CD4-positive, CD25-positive, alpha-beta regulatory T cell (primary cell): ENCODE measurements around the gene KSR2. TPM values are rescaled to one million over a fixed set of nuclear protein-coding genes. Genes with fewer than 3 reads are reported as not detected.

Experiments used
- ATAC-seq, 2 donors: fragments of 150-1000 bp; cut with Tn5 transposase; one replicate each; pipeline ENCODE4 v1.10.0; 2021; ENCODE audit warnings: low read depth in 2 of 2, moderate number of reproducible peaks in 2 of 2, moderate library complexity in 1 of 2
- DNase-seq, 3 donors: peaks; one replicate each; pipeline versions ENCODE4 v3.0.0 to v3.0.0-alpha.2; 2012 to 2022; ENCODE audit warnings: mixed read lengths in 1 of 3
- H3K27ac ChIP-seq: one replicate; pipeline ENCODE4 v1.7.0; 2013; ENCODE audit warnings: mild to moderate bottlenecking, low read length; ENCODE audit not compliant: insufficient read depth, poor library complexity, severe bottlenecking
- H3K27me3 ChIP-seq: one replicate; pipeline ENCODE4 v1.7.0; 2013; ENCODE audit warnings: low read length; ENCODE audit not compliant: control insufficient read depth, insufficient read depth
- H3K36me3 ChIP-seq: one replicate; pipeline ENCODE4 v1.7.0; 2013; ENCODE audit warnings: mild to moderate bottlenecking, low read length, moderate library complexity; ENCODE audit not compliant: control insufficient read depth, insufficient read depth
- H3K4me1 ChIP-seq: 2 replicates; pipeline ENCODE4 v1.7.0; 2013; ENCODE audit warnings: mild to moderate bottlenecking, low read length; ENCODE audit not compliant: insufficient read depth, control insufficient read depth, poor library complexity, severe bottlenecking
- H3K4me3 ChIP-seq: one replicate; pipeline ENCODE4 v1.7.0; 2013; ENCODE audit warnings: low read depth, mild to moderate bottlenecking, low read length, moderate library complexity
- H3K9me3 ChIP-seq, 2 experiments: 1 replicate in 1 of 2; 2 replicates in 1 of 2; pipeline ENCODE4 v1.7.0; 2013; ENCODE audit warnings: low read length in 2 of 2, mild to moderate bottlenecking in 1 of 2, moderate library complexity in 1 of 2; ENCODE audit not compliant: control insufficient read depth in 2 of 2
- H3K27ac Mint-ChIP-seq, 3 donors: one replicate each; pipeline ENCODE4 v1.8.0; 2020 to 2022; ENCODE audit warnings: mild to moderate bottlenecking in 3 of 3, mixed read lengths in 3 of 3, moderate library complexity in 2 of 3
- H3K27me3 Mint-ChIP-seq: one replicate; pipeline ENCODE4 v1.8.0; 2022; ENCODE audit warnings: mild to moderate bottlenecking, mixed read lengths
- H3K36me3 Mint-ChIP-seq: one replicate; pipeline ENCODE4 v1.8.0; 2020; ENCODE audit warnings: mixed read lengths
- H3K4me1 Mint-ChIP-seq, 4 donors: one replicate each; pipeline ENCODE4 v1.8.0; 2020 to 2022; ENCODE audit warnings: mixed read lengths in 4 of 4, mild to moderate bottlenecking in 1 of 4
- H3K4me3 Mint-ChIP-seq, 4 donors: one replicate each; pipeline ENCODE4 v1.8.0; 2020 to 2022; ENCODE audit warnings: mild to moderate bottlenecking in 4 of 4, mixed read lengths in 4 of 4, moderate library complexity in 3 of 4
- H3K9me3 Mint-ChIP-seq, 7 donors: one replicate each; pipeline ENCODE4 v1.8.0; 2020 to 2022; ENCODE audit warnings: mixed read lengths in 7 of 7, mild to moderate bottlenecking in 3 of 7, moderate library complexity in 2 of 7
- polyA plus RNA-seq, 4 donors: library from polyadenylated mRNA; unstranded; fragments of 300-500 nt; fragmentation: Illumina TruSeq; gene quantifications; one replicate each; pipeline ENCODE4 v1.2.3, GENCODE V29; 2021
- total RNA-seq: library from RNA; stranded (reverse); gene quantifications from one replicate; pipeline ENCODE4 v1.2.3, GENCODE V29; 2022

The KSR2 gene
- total and polyA plus RNA-seq, 5 donors from 2014 or later: 0.20 TPM; not detected in 4

GRCh38 chr12:117567644-117568216 is 401.1 kb downstream of the KSR2 start:
- H3K4me1 Mint-ChIP-seq: no peaks in the 10 kb centered on the region
- no peaks in the 10 kb centered on the region for H3K27me3 ChIP-seq
- H3K4me1 ChIP-seq: no peaks in the 10 kb centered on the region
- H3K9me3 Mint-ChIP-seq: peaks cover 0 to 4% (median 2%) of the 10 kb centered on the region in 7 donors
- no peaks in the 10 kb centered on the region for H3K36me3 ChIP-seq
- H3K9me3 ChIP-seq: no peaks in the 10 kb centered on the region
- H3K4me3 Mint-ChIP-seq: no peak overlapping the region
- DNase-seq (no peak), ATAC-seq (no peak)
- no peaks in the 10 kb centered on the region for H3K36me3 Mint-ChIP-seq
- no peak overlapping the region for H3K27ac Mint-ChIP-seq
- H3K4me3 ChIP-seq: no peak overlapping the region
- H3K27ac ChIP-seq: no peak overlapping the region
- H3K27me3 Mint-ChIP-seq: no peaks in the 10 kb centered on the region

DNA sequence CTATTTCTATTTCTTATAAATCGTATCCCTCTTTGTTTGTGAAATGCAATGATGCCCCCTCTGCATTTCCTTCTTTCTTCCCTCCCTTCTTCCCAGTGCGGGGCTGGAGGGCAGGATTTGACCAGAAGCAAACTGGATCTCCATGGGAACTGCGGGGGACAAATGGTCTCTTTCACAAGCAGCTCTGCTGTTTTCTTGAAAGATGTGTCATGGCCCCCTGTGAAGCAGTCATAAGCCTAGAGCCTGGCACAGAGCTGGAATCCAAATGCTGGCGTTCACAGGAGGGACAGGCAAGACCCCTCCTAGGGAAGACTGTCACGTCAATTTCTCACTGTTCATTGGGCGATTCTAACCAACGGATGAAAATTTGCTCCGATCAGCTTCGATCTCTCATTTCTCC is 403.9 kb downstream of the KSR2 start:
- H3K4me3 Mint-ChIP-seq: no peak overlapping the region
- no peak overlapping the region for H3K27ac Mint-ChIP-seq
- Histone ChIP-seq H3K9me3 (no peaks in the 10 kb centered on the region), H3K4me3 (no peak overlapping the region), H3K4me1 (no peaks in the 10 kb centered on the region), H3K27ac (no peak overlapping the region), H3K27me3 (no peaks in the 10 kb centered on the region), H3K36me3 (no peaks in the 10 kb centered on the region)
- DNase-seq (no peak), ATAC-seq (no peak)
- H3K4me1 Mint-ChIP-seq: no peaks in the 10 kb centered on the region
- no peaks in the 10 kb centered on the region for H3K27me3 Mint-ChIP-seq
- peaks cover 0 to 4% (median 0%) of the 10 kb centered on the region in 7 donors for H3K9me3 Mint-ChIP-seq
- no peaks in the 10 kb centered on the region for H3K36me3 Mint-ChIP-seq

DNA sequence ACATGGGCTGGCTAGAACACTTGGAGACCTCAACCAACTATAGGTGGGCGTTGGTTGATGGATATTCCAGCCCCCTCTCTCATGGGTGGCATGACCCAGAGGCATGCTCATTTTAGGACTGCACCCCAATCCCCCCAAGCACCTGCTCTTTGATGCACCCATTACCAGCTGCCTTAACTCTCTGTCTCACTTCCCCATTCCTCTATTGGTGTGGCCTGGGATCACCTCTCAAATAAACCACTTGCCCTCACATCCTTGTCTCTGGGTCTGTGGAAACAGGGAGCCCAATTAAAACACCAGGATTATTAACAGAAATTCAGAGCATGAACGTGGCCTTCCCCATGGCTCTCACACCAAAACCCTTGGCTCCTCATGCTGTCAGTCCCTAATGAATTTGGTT is 405.1 kb downstream of the KSR2 start:
- Histone ChIP-seq H3K9me3 (no peaks in the 10 kb centered on the region), H3K36me3 (no peaks in the 10 kb centered on the region), H3K4me3 (no peak overlapping the region), H3K4me1 (no peaks in the 10 kb centered on the region), H3K27me3 (no peaks in the 10 kb centered on the region), H3K27ac (no peak overlapping the region)
- ATAC-seq (no peak), DNase-seq (no peak)
- Mint-ChIP-seq H3K27me3 (no peaks in the 10 kb centered on the region), H3K27ac (no peak overlapping the region), H3K4me3 (no peak overlapping the region), H3K9me3 (peaks cover 0 to 4% (median 0%) of the 10 kb centered on the region in 7 donors), H3K4me1 (no peaks in the 10 kb centered on the region), H3K36me3 (no peaks in the 10 kb centered on the region)

- ATAC-seq (no peak), DNase-seq (no peak)
- Histone ChIP-seq H3K4me1 (no peaks in the 10 kb centered on the region), H3K9me3 (no peaks in the 10 kb centered on the region), H3K4me3 (no peak overlapping the region), H3K36me3 (no peaks in the 10 kb centered on the region), H3K27me3 (no peaks in the 10 kb centered on the region), H3K27ac (no peak overlapping the region)
- Mint-ChIP-seq H3K4me1 (no peaks in the 10 kb centered on the region), H3K9me3 (peaks cover 0 to 4% (median 0%) of the 10 kb centered on the region in 7 donors), H3K27me3 (no peaks in the 10 kb centered on the region), H3K27ac (no peak overlapping the region), H3K4me3 (no peak overlapping the region), H3K36me3 (no peaks in the 10 kb centered on the region)
These were observed 405.8 kb downstream of the KSR2 start for GRCh38 chr12:117563007-117563406.

GRCh38 chr12:117561990-117562389 is 406.8 kb downstream of the KSR2 start:
- Mint-ChIP-seq H3K9me3 (peaks cover 0 to 3% (median 0%) of the 10 kb centered on the region in 7 donors), H3K27me3 (no peaks in the 10 kb centered on the region)
- no peak for ATAC-seq

DNA sequence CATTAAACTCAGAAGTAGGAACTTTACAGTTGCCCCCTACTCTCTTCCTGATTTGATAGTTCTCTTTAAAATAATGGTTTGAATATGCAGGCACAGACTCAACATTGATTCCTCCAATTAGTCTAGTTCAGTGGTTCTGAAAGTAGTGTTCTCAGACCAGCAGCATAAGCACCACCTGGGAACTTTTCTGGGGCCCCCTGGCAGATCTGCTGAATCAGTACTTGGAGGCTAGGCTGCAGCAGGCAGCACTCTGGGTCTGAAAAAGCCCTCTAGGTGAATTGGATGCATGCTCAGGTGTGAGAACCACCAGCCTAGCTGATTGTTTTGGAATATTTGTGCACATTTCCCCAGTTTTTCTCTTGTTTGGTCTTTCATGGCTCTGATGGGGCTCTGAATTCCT is 408.8 kb downstream of the KSR2 start:
- H3K9me3 Mint-ChIP-seq: peaks cover 0 to 3% (median 1%) of the 10 kb centered on the region in 7 donors
- no peak overlapping the region for H3K4me3 Mint-ChIP-seq
- H3K27me3 ChIP-seq: no peaks in the 10 kb centered on the region
- H3K36me3 Mint-ChIP-seq: no peaks in the 10 kb centered on the region
- H3K27ac ChIP-seq: no peak overlapping the region
- ATAC-seq (no peak), DNase-seq (no peak)
- no peaks in the 10 kb centered on the region for H3K4me1 ChIP-seq
- no peaks in the 10 kb centered on the region for H3K36me3 ChIP-seq
- no peak overlapping the region for H3K4me3 ChIP-seq
- no peaks in the 10 kb centered on the region for H3K9me3 ChIP-seq
- H3K27ac Mint-ChIP-seq: no peak overlapping the region
- H3K27me3 Mint-ChIP-seq: no peaks in the 10 kb centered on the region
- H3K4me1 Mint-ChIP-seq: no peaks in the 10 kb centered on the region

More at GRCh38 chr12:117561990-117562389, 406.8 kb downstream of the KSR2 start:
- no peaks in the 10 kb centered on the region for H3K9me3 ChIP-seq
- no peak overlapping the region for H3K4me3 Mint-ChIP-seq
- H3K36me3 Mint-ChIP-seq: no peaks in the 10 kb centered on the region
- no peaks in the 10 kb centered on the region for H3K4me1 Mint-ChIP-seq
- no peaks in the 10 kb centered on the region for H3K36me3 ChIP-seq
- no peak overlapping the region for H3K27ac Mint-ChIP-seq
- H3K4me3 ChIP-seq: no peak overlapping the region
- H3K27me3 ChIP-seq: no peaks in the 10 kb centered on the region
- H3K4me1 ChIP-seq: no peaks in the 10 kb centered on the region
- no peak overlapping the region for H3K27ac ChIP-seq
- no peak for DNase-seq

DNA sequence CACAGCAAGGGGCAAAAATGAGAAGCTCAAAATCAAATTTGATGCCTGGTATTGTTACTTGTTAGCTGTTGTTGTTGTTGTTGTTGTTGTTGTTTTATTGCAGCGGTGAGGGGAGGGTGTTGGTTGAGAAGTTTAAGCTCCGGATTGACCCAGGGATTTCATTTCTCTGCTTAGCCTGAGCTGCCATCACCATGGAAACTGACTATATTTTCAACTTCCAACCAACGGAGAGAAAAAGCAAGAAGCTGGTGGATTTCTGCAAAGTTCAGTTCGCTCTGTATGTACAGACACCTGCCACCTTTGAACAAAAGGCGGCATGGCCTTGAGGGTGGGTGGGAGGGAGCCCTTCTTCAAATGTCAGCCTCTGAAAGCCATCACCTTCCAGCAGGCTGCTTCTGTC is 412.9 kb downstream of the KSR2 start:
- Mint-ChIP-seq H3K27me3 (no peaks in the 10 kb centered on the region), H3K4me3 (no peak overlapping the region), H3K9me3 (peaks cover 0 to 19% (median 4%) of the 10 kb centered on the region in 7 donors), H3K36me3 (no peaks in the 10 kb centered on the region), H3K27ac (no peak overlapping the region), H3K4me1 (no peaks in the 10 kb centered on the region)
- DNase-seq: no peak
- H3K4me1 ChIP-seq: no peaks in the 10 kb centered on the region
- no peaks in the 10 kb centered on the region for H3K9me3 ChIP-seq
- H3K27ac ChIP-seq: no peak overlapping the region
- no peak overlapping the region for H3K4me3 ChIP-seq
- ATAC-seq: no peak
- H3K36me3 ChIP-seq: no peaks in the 10 kb centered on the region
- no peaks in the 10 kb centered on the region for H3K27me3 ChIP-seq

DNA sequence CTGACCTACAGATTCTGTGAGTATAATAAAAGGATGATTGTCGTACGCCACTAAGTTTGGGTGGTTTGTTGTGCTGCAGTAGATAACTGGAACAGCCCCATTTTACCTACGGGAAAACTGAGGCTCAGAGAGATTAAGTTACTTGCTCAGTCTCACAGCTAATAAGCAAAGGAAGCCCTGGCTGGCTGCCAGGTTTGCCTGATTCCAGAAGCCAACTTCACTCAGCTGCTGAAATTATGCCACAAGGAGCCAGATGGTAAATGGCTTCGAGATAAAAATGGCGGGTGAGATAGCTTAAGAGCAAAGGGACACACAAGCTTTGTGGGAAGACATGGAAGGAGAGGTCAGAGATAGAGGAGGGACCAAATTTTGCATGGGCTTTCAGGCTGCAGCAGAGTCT is 415.8 kb downstream of the KSR2 start:
- no peak for ATAC-seq
- H3K9me3 ChIP-seq: no peaks in the 10 kb centered on the region

More for the DNA sequence above, 415.8 kb downstream of the KSR2 start:
- no peak for DNase-seq
- H3K4me3 Mint-ChIP-seq: no peak overlapping the region
- H3K27me3 Mint-ChIP-seq: no peaks in the 10 kb centered on the region
- peaks cover 0 to 19% (median 4%) of the 10 kb centered on the region in 7 donors for H3K9me3 Mint-ChIP-seq
- H3K4me1 Mint-ChIP-seq: no peaks in the 10 kb centered on the region
- H3K27me3 ChIP-seq: no peaks in the 10 kb centered on the region
- no peak overlapping the region for H3K27ac Mint-ChIP-seq
- H3K4me1 ChIP-seq: no peaks in the 10 kb centered on the region
- no peak overlapping the region for H3K27ac ChIP-seq
- no peaks in the 10 kb centered on the region for H3K36me3 ChIP-seq
- no peak overlapping the region for H3K4me3 ChIP-seq
- H3K36me3 Mint-ChIP-seq: no peaks in the 10 kb centered on the region
